ENCODE results near the gene ELMOD1. TPM values are rescaled to one million over a fixed set of nuclear protein-coding genes. Genes with fewer than 3 reads are reported as not detected.
"Not testable (repeated sequence)": the region's sequence is repeated elsewhere in the genome, so short reads cannot be mapped to it uniquely, and the experiment has no call there.

ELMOD1 gene
- total and polyA plus RNA-seq, 2 experiments from 2014 or later, result 1.2 to 1.6 TPM

DNA sequence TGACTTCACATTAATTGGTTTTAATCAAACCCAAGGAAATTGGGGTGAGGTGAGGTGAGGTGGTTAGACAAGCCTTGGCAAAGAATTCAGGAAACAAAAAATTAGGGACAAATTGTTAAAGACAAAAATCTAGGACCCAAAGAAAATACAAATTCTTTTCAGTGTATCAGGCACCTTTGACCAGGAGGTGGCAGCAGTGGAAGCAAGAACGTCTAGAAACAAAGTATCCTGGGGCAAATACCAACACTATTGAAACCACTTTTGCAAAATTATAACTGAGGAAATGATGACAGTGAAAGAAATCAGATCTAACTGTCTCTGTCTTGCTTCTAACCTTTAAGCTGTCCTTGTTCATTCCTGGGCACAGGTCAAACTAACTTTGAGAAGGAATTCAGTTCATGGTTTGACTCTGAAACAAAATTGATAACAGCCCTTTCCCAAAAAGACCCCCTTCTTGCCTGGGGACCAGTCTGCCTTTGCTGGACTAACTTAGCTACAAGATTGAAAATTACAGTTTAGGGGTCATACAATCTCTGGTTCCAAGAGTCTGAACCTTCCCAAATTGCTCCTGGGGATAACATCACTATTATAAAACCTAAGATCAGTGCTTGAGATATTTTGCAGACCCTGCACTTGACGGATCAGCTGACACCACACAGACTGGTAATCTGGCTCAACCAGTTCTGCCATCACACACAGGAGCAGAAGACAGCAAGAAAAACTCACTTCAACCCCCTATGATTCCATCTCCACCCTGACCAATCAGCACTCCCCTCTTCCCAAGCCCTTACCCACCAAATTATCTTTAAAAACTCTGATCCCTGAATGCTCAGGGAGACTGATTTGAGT, 14.2 kb upstream of the ELMOD1 start:
- DNase-seq (ENCODE audit: low spot score), result peak; percentile 74
- not testable (repeated sequence) for H3K4me3 Mint-ChIP-seq; H3K27ac Mint-ChIP-seq; H3K4me1 ChIP-seq (ENCODE audit: insufficient read depth); H3K27me3 Mint-ChIP-seq (ENCODE audit: insufficient read depth, low read depth, poor library complexity); H3F3A ChIP-seq (replicated peaks; ENCODE audit: low read depth); H3K27me3 ChIP-seq (ENCODE audit: insufficient read depth); H3K36me3 Mint-ChIP-seq (ENCODE audit: low read depth); H3K4me2 ChIP-seq; H3K79me2 ChIP-seq (replicated peaks; ENCODE audit: insufficient read depth); H3K4me3 ChIP-seq; H3K36me3 ChIP-seq (ENCODE audit: insufficient read depth); H3K9me2 ChIP-seq (ENCODE audit: insufficient read depth); H3K9me3 Mint-ChIP-seq; H4K20me1 ChIP-seq (replicated peaks; ENCODE audit: insufficient read depth); H3K27ac ChIP-seq (ENCODE audit: low read depth)
- H3K4me1 Mint-ChIP-seq, result peaks cover 19% of the 10 kb centered on the region
- TF ChIP-seq, protein P1, sequence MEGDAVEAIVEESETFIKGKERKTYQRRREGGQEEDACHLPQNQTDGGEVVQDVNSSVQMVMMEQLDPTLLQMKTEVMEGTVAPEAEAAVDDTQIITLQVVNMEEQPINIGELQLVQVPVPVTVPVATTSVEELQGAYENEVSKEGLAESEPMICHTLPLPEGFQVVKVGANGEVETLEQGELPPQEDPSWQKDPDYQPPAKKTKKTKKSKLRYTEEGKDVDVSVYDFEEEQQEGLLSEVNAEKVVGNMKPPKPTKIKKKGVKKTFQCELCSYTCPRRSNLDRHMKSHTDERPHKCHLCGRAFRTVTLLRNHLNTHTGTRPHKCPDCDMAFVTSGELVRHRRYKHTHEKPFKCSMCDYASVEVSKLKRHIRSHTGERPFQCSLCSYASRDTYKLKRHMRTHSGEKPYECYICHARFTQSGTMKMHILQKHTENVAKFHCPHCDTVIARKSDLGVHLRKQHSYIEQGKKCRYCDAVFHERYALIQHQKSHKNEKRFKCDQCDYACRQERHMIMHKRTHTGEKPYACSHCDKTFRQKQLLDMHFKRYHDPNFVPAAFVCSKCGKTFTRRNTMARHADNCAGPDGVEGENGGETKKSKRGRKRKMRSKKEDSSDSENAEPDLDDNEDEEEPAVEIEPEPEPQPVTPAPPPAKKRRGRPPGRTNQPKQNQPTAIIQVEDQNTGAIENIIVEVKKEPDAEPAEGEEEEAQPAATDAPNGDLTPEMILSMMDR (conservative IDR thresholded peaks at IDR 0.05; ENCODE audit: low read depth in 2 of 2), result peak; percentile 79 to 93
- peak; percentile 58; the same call in 2 of the 3 replicates for ATAC-seq
- H2AFZ ChIP-seq, result peak overlapping the region; percentile 45; the same call in 1 of the 2 replicates

DNA sequence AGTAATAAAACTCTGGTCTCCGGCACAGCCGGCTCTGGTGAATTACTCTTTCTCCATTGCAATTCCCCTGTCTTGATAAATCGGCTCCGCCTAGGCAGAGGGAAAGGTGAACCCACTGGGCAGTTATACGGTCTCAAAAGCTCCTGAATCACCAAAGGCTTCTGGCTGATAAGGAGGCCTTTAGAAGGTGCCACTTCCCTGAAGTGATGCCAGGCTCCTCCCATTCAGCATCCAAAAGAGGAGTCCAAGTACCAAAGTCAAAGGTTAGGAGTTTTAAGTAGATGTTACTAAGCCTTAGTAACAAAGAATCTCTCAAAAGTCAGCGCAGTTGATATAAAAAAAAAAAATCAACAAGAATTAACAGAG, 13.6 kb upstream of the ELMOD1 start:
- Mint-ChIP-seq H3K27me3 (ENCODE audit: insufficient read depth, low read depth, poor library complexity) (no peaks in the 10 kb centered on the region), H3K9me3 (no peaks in the 10 kb centered on the region), H3K4me1 (peaks cover 21% of the 10 kb centered on the region), H3K4me3 (no peak overlapping the region), H3K27ac (no peak overlapping the region), H3K36me3 (ENCODE audit: low read depth) (no peaks in the 10 kb centered on the region; the same call in 2 of the 3 replicates)
- 0 out of 2 replicates have a peak, but pooled peaks cover 4% of the 10 kb centered on the region for H3K36me3 ChIP-seq (ENCODE audit: insufficient read depth)
- H3K4me1 ChIP-seq (ENCODE audit: insufficient read depth), result peaks cover 11% of the 10 kb centered on the region; the same call in 1 of the 2 replicates
- H2AFZ ChIP-seq, result peak overlapping the region; percentile 45; the same call in 1 of the 2 replicates
- TF ChIP-seq EZH2 (IDR thresholded peaks at IDR 0.05; ENCODE audit: low read depth, unreplicated experiment) (no peak), STAT1 (IDR thresholded peaks at IDR 0.05; ENCODE audit: unreplicated experiment) (no peak)
- TF ChIP-seq, protein P2, sequence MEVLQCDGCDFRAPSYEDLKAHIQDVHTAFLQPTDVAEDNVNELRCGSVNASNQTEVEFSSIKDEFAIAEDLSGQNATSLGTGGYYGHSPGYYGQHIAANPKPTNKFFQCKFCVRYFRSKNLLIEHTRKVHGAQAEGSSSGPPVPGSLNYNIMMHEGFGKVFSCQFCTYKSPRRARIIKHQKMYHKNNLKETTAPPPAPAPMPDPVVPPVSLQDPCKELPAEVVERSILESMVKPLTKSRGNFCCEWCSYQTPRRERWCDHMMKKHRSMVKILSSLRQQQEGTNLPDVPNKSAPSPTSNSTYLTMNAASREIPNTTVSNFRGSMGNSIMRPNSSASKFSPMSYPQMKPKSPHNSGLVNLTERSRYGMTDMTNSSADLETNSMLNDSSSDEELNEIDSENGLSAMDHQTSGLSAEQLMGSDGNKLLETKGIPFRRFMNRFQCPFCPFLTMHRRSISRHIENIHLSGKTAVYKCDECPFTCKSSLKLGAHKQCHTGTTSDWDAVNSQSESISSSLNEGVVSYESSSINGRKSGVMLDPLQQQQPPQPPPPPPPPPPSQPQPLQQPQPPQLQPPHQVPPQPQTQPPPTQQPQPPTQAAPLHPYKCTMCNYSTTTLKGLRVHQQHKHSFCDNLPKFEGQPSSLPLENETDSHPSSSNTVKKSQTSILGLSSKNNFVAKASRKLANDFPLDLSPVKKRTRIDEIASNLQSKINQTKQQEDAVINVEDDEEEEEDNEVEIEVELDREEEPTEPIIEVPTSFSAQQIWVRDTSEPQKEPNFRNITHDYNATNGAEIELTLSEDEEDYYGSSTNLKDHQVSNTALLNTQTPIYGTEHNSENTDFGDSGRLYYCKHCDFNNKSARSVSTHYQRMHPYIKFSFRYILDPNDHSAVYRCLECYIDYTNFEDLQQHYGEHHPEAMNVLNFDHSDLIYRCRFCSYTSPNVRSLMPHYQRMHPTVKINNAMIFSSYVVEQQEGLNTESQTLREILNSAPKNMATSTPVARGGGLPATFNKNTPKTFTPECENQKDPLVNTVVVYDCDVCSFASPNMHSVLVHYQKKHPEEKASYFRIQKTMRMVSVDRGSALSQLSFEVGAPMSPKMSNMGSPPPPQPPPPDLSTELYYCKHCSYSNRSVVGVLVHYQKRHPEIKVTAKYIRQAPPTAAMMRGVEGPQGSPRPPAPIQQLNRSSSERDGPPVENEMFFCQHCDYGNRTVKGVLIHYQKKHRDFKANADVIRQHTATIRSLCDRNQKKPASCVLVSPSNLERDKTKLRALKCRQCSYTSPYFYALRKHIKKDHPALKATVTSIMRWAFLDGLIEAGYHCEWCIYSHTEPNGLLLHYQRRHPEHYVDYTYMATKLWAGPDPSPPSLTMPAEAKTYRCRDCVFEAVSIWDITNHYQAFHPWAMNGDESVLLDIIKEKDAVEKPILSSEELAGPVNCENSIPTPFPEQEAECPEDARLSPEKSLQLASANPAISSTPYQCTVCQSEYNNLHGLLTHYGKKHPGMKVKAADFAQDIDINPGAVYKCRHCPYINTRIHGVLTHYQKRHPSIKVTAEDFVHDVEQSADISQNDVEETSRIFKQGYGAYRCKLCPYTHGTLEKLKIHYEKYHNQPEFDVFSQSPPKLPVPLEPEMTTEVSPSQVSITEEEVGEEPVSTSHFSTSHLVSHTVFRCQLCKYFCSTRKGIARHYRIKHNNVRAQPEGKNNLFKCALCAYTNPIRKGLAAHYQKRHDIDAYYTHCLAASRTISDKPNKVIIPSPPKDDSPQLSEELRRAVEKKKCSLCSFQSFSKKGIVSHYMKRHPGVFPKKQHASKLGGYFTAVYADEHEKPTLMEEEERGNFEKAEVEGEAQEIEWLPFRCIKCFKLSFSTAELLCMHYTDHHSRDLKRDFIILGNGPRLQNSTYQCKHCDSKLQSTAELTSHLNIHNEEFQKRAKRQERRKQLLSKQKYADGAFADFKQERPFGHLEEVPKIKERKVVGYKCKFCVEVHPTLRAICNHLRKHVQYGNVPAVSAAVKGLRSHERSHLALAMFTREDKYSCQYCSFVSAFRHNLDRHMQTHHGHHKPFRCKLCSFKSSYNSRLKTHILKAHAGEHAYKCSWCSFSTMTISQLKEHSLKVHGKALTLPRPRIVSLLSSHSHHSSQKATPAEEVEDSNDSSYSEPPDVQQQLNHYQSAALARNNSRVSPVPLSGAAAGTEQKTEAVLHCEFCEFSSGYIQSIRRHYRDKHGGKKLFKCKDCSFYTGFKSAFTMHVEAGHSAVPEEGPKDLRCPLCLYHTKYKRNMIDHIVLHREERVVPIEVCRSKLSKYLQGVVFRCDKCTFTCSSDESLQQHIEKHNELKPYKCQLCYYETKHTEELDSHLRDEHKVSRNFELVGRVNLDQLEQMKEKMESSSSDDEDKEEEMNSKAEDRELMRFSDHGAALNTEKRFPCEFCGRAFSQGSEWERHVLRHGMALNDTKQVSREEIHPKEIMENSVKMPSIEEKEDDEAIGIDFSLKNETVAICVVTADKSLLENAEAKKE (CRISPR knock-in tag; IDR thresholded peaks at IDR 0.05), result no peak
- TF ChIP-seq, protein P1 (conservative IDR thresholded peaks at IDR 0.05; ENCODE audit: low read depth in 2 of 2), result no peak
- no peak overlapping the region for H3K4me2 ChIP-seq
- ATAC-seq, result no peak
- H3K27ac ChIP-seq (ENCODE audit: low read depth), result no peak overlapping the region
- no peaks in the 10 kb centered on the region for H3K27me3 ChIP-seq (ENCODE audit: insufficient read depth)
- no peaks in the 10 kb centered on the region for H3F3A ChIP-seq (replicated peaks; ENCODE audit: low read depth)
- H3K4me3 ChIP-seq, result no peak overlapping the region
- H3K9me2 ChIP-seq (ENCODE audit: insufficient read depth), result no peaks in the 10 kb centered on the region
- no peaks in the 10 kb centered on the region for H4K20me1 ChIP-seq (replicated peaks; ENCODE audit: insufficient read depth)
- H3K79me2 ChIP-seq (replicated peaks; ENCODE audit: insufficient read depth), result no peaks in the 10 kb centered on the region
- no peak for DNase-seq (ENCODE audit: low spot score)

DNA sequence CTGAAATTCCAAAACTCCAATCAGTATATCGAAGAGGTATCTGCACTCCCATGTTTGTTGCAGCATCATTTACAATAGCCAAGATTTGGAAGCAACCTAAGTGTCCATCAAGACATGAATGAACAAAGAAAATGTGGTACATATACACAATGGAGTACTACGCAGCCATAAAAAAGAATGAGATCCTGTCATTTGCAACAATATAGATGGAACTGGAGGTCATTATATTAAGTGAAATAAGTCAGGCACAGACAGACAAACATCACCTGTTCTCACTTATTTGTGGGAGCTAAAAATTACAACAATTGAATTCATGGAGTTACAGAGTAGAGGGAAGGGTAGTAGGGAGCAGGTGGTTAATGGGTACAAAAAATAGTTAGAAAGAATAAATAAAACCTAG, 11.8 kb upstream of the ELMOD1 start:
- H3K4me1 ChIP-seq (ENCODE audit: insufficient read depth), result peaks cover 14% of the 10 kb centered on the region; the same call in 1 of the 2 replicates
- H4K20me1 ChIP-seq (replicated peaks; ENCODE audit: insufficient read depth); H3K79me2 ChIP-seq (replicated peaks; ENCODE audit: insufficient read depth); H3K27me3 ChIP-seq (ENCODE audit: insufficient read depth); H3K27me3 Mint-ChIP-seq (ENCODE audit: insufficient read depth, low read depth, poor library complexity); H3K4me3 Mint-ChIP-seq; H3K9me3 Mint-ChIP-seq; H3K27ac Mint-ChIP-seq; H3K27ac ChIP-seq (ENCODE audit: low read depth); H3F3A ChIP-seq (replicated peaks; ENCODE audit: low read depth); H2AFZ ChIP-seq; H3K4me3 ChIP-seq; H3K4me2 ChIP-seq; H3K36me3 Mint-ChIP-seq (ENCODE audit: low read depth); H3K9me2 ChIP-seq (ENCODE audit: insufficient read depth); DNase-seq (ENCODE audit: low spot score); H3K36me3 ChIP-seq (ENCODE audit: insufficient read depth); ATAC-seq: not testable (repeated sequence)
- H3K4me1 Mint-ChIP-seq, result peaks cover 21% of the 10 kb centered on the region

Data from GM23338 (cell line).